Osteocyte (in vitro differentiated cells): ENCODE data around the gene EXOC4. TPM values are rescaled to one million over a fixed set of nuclear protein-coding genes. Genes with fewer than 3 reads are reported as not detected.

Experiments used
- DNase-seq: peaks from one replicate; pipeline ENCODE4 v3.0.0; 2021; ENCODE audit warnings: mixed read lengths; ENCODE audit not compliant: unreplicated experiment; ENCODE audit errors: extremely low spot score
- H3K27ac Mint-ChIP-seq: one replicate; pipeline ENCODE4 v1.8.0; 2021; ENCODE audit warnings: mild to moderate bottlenecking, mixed read lengths; ENCODE audit not compliant: unreplicated experiment
- H3K27me3 Mint-ChIP-seq: one replicate; pipeline ENCODE4 v1.8.0; 2021; ENCODE audit warnings: mixed read lengths; ENCODE audit not compliant: unreplicated experiment
- H3K36me3 Mint-ChIP-seq: one replicate; pipeline ENCODE4 v1.8.0; 2021; ENCODE audit warnings: mixed read lengths; ENCODE audit not compliant: unreplicated experiment
- H3K4me1 Mint-ChIP-seq: one replicate; pipeline ENCODE4 v1.8.0; 2021; ENCODE audit warnings: mixed read lengths; ENCODE audit not compliant: unreplicated experiment
- H3K4me3 Mint-ChIP-seq: one replicate; pipeline ENCODE4 v1.8.0; 2021; ENCODE audit warnings: mild to moderate bottlenecking, moderate library complexity, mixed read lengths; ENCODE audit not compliant: unreplicated experiment
- H3K9me3 Mint-ChIP-seq: one replicate; pipeline ENCODE4 v1.8.0; 2021; ENCODE audit warnings: mixed read lengths; ENCODE audit not compliant: unreplicated experiment
- total RNA-seq: library from RNA; stranded (reverse); gene quantifications from 2 replicates; pipeline ENCODE4 v1.2.1, GENCODE V29; 2021
- TF ChIP-seq, protein P1 (sequence below): fragments of 200-600 bp; sonication (generic); IDR thresholded peaks from 2 replicates; pipeline ENCODE4 v1.5.0; 2021; ENCODE audit warnings: antibody characterized with exemption, mild to moderate bottlenecking, moderate library complexity

Gene EXOC4
- total RNA-seq, 1 donor from 2014 or later, result 99.9 TPM

DNA sequence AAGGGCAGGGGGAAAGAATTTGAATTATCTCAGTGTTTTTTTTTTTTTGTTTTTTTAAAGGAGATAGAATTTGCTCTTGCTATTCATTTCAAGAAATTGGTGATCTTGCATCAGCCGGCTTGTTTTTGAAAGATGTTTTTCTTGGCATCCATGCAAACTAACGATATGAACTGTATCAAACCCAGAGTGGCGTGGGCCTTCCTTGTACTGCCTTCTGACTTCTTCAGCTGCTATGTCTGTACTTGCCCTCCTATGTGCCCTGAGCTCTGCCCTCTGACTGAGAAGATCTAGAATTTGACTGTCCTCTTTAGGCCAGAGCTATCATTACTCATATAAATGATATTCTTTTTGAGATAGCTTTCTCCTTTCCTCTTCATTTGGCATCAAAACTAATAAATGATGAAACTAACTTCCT lies 183.1 kb downstream of the EXOC4 start:
- TF ChIP-seq, protein P1, sequence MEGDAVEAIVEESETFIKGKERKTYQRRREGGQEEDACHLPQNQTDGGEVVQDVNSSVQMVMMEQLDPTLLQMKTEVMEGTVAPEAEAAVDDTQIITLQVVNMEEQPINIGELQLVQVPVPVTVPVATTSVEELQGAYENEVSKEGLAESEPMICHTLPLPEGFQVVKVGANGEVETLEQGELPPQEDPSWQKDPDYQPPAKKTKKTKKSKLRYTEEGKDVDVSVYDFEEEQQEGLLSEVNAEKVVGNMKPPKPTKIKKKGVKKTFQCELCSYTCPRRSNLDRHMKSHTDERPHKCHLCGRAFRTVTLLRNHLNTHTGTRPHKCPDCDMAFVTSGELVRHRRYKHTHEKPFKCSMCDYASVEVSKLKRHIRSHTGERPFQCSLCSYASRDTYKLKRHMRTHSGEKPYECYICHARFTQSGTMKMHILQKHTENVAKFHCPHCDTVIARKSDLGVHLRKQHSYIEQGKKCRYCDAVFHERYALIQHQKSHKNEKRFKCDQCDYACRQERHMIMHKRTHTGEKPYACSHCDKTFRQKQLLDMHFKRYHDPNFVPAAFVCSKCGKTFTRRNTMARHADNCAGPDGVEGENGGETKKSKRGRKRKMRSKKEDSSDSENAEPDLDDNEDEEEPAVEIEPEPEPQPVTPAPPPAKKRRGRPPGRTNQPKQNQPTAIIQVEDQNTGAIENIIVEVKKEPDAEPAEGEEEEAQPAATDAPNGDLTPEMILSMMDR, result no peak
- peaks cover 9% of the 10 kb centered on the region for H3K9me3 Mint-ChIP-seq
- no peaks in the 10 kb centered on the region for H3K27me3 Mint-ChIP-seq
- no peak for DNase-seq
- H3K36me3 Mint-ChIP-seq, result peaks cover 3% of the 10 kb centered on the region
- H3K27ac Mint-ChIP-seq, result peak overlapping the region; percentile 95
- H3K4me1 Mint-ChIP-seq, result peaks cover 35% of the 10 kb centered on the region
- peak overlapping the region; percentile 30 for H3K4me3 Mint-ChIP-seq

GRCh38 chr7:133437544-133437943 lies 184.7 kb downstream of the EXOC4 start:
- Mint-ChIP-seq H3K9me3 (peaks cover 9% of the 10 kb centered on the region), H3K36me3 (peaks cover 3% of the 10 kb centered on the region), H3K27ac (peak overlapping the region; percentile 20), H3K27me3 (no peaks in the 10 kb centered on the region), H3K4me1 (peaks cover 35% of the 10 kb centered on the region), H3K4me3 (no peak overlapping the region)
- TF ChIP-seq, protein P1, result no peak
- no peak for DNase-seq

- Mint-ChIP-seq H3K27me3 (no peaks in the 10 kb centered on the region), H3K36me3 (peaks cover 3% of the 10 kb centered on the region), H3K4me1 (peaks cover 1% of the 10 kb centered on the region), H3K9me3 (peaks cover 5% of the 10 kb centered on the region), H3K27ac (no peak overlapping the region), H3K4me3 (no peak overlapping the region)
- no peak for DNase-seq
- TF ChIP-seq, protein P1, result no peak
Observed at GRCh38 chr7:133442818-133443217, 189.9 kb downstream of the EXOC4 start.

GRCh38 chr7:133445617-133446016 lies 192.7 kb downstream of the EXOC4 start:
- Mint-ChIP-seq H3K36me3 (no peaks in the 10 kb centered on the region), H3K4me3 (no peak overlapping the region), H3K27ac (no peak overlapping the region), H3K4me1 (no peaks in the 10 kb centered on the region), H3K9me3 (no peaks in the 10 kb centered on the region), H3K27me3 (no peaks in the 10 kb centered on the region)
- TF ChIP-seq, protein P1, result no peak
- no peak for DNase-seq

GRCh38 chr7:133448012-133448411 lies 195.1 kb downstream of the EXOC4 start:
- TF ChIP-seq, protein P1, result no peak
- Mint-ChIP-seq H3K9me3 (no peaks in the 10 kb centered on the region), H3K36me3 (peaks cover 1% of the 10 kb centered on the region), H3K4me1 (no peaks in the 10 kb centered on the region), H3K27ac (no peak overlapping the region), H3K27me3 (no peaks in the 10 kb centered on the region), H3K4me3 (no peak overlapping the region)
- no peak for DNase-seq
